D721Med (cell line): ENCODE results near the gene TARBP2.

Source experiments
- DNase-seq: peaks from one replicate; pipeline ENCODE4 v3.0.0; 2011; ENCODE audit warnings: low spot score; ENCODE audit not compliant: insufficient read length
- FAIRE-seq: peaks from 2 replicates; lab custom pipeline; 2011; peaks lifted over from hg19 to GRCh38; lab: Jason Lieb, UNC
- CTCF ChIP-seq: IDR thresholded peaks from 2 replicates; pipeline ENCODE4 v1.5.1; 2012; ENCODE audit warnings: mild to moderate bottlenecking, control low read depth; ENCODE audit not compliant: insufficient read depth; ENCODE audit errors: missing control alignments

Gene TARBP2

DNA sequence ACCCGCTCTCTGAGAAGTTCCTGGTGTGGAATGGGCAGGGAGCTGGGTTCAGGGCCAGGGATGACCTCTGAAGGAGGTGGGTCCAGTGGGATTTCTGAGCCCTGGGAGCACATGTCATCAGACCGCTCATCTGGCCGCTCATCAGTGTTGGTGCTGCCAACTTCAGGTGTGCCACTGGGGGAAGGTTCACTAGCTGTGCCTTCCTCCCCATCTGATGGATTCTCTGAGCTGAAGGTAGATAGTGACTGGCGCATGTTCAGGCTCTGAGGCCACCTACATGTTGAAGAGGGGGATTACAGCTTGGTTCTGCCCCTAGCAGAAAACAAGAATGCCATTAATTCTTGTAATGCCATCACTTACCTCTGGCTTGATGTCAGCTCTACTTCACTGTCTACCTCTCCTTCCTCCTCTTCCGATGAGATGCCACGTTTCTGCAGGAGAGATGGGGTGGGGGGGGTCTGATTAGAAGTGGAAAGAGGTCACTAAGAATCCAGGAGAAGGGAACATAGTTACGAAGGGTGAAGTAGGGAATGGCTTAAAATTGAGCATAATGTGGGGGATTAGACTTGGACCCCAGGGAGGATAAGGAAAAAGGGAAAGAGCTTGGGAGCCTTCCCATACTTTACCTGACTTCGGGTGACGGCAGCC, 19.0 kb upstream of the TARBP2 start:
- DNase-seq, result no peak
- no peak for FAIRE-seq
- TF ChIP-seq CTCF, result no peak

DNA sequence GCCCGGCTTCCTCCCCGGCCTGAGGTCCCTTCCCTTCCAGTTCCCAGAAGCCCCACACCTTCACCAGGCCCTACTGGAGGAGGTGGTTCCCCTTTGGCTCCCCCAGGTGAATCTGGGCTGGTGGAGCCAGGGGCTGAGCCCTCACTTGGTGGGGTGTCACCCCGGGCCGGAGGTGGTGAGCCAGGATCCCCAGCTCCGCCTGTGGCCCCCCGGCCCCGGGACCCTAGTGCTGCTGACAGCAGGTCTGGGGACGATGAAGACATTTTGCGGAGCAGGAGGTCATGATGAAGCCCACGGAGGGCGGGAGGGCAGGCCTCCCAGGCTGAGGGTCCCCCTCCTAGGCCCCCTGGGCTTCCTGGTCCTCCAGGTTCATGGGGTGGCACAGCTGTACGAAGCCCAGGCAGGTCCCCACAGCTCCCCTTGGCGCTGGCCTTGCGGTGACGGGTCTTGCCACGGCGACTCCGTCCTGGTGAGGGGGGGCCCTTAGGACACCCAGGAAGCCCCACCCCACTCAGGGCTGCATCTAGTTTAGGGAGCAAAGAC, 18.4 kb upstream of the TARBP2 start:
- DNase-seq, result no peak
- FAIRE-seq, result no peak
- no peak for TF ChIP-seq CTCF

DNA sequence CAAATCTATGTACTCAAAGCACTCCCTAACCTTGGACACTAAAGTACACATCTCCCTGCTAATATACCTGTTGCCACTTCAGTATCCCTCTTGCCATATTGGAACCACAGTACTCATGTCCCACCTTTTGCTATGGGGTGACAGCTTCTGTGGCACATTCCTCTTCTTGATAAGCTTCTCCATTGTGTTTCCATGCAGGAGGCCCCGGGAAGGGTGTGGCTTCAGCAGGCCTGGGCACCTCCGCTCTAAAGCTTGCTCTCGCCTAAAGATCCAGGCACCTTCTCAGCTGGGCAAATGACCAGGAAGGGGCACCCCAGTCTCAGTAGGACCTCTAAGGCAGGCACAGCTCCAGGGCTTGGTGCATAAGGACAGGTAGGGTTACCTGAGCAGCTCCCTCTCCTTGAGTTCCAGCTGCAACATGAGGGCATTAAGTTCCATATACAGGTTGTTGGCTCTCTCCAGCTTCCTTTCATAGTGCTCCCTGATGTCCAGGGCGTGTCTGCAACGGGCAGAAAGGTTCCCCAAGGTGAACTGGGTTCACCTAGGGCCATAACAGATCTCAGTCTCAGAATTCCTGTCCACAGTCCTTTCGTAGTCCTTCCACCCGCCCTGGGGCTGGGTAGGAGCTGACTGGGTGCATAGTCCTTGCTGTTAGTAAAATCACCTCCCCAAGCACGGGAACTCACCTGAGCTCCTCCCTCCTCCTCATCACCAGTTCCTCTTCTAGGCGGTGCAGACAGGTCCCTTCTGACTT, 17.7 kb upstream of the TARBP2 start:
- DNase-seq, result no peak
- FAIRE-seq, result no peak
- no peak for TF ChIP-seq CTCF

GRCh38 chr12:53483979-53484377, 17.1 kb upstream of the TARBP2 start:
- DNase-seq (no peak), FAIRE-seq (no peak)

DNA sequence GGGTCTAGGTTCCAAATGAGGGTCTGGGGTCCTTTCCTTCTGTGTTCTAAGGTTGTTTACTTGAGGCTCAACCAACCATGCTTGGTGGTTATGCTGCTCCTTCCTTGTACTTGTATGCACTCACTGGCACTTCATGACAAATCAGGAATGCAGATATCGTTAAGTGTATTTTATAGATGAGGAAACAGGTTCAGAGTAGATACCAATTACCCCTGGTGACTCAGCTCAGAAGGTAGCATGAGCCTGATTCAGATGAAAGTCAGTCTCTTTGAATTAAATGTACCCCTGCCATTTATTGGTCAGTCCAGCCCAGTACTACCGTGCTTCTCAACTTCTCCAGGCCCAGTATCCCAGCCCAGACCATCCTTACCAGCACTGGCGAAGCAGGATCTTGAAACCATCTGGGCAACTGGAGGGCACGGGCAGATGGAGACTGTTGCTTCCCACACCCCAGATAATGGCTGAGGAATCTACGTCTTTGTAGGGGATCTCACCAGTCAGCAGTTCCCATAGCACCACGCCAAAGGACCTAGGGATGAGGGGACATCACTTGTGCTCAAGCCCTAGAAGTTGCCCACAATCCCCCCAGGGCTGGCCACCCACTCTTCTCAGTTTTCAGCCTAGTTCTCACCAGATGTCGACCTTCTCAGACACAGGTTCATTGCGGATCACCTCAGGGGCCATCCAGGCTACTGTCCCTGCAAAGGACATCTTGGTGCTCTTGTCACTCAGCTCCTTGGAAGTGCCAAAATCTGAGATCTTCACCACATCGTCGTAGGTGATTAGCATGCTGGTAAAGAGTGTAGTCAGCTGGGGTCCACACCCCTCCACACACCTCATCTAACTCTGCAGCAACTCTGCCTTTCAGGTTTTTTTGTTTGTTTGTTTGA, 16.2 kb upstream of the TARBP2 start:
- FAIRE-seq, result no peak
- no peak for TF ChIP-seq CTCF
- DNase-seq, result no peak

More at GRCh38 chr12:53483979-53484377, 17.1 kb upstream of the TARBP2 start:
- no peak for TF ChIP-seq CTCF

DNA sequence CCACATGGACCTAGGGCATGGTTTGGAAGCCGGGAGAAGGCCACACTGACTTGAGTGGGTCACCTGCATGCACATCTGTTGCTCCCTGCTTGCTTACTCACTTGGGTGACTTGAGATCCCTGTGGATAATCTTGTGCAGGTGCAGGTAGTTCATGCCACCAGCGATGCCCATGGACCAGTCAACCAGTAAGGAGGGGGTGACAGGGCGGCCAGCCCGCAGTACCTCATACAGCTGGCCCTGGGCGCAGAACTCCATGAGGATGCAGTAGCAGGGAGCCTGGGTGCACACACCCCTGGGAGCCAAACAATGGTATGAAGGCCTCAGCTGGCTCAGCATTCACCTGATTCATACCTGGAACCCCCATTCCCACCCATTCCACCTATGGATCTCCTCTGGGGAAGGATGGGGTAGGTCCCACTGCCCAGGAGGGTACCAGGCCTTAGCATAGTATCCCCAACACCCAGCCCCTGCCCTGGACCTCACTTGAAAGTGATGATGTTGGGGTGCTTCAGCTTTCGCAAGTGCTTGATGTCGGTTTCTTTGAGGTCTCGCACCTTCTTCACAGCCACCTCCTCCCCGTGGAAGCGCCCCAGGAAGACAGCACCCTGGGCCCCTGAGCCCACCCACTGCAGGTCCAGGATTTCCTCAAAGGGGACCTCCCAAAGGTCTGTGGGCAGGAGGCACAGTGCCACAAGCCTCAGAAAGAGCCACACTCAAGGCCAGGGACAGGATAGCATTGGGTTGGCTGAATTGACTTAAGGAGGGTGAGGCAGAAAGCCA, 14.9 kb upstream of the TARBP2 start:
- FAIRE-seq, result no peak
- no peak for TF ChIP-seq CTCF
- no peak for DNase-seq
